ENCODE results near the gene TRIO.

The TRIO gene

GRCh38 chr5:14296533-14297331 lies 153.6 kb downstream of the TRIO start:
- H3K27ac ChIP-seq (ENCODE audit: low read length): no peak overlapping the region
- no peaks in the 10 kb centered on the region for H3K36me3 ChIP-seq (ENCODE audit: insufficient read depth, low read length)

GRCh38 chr5:14297697-14298096 lies 154.6 kb downstream of the TRIO start:
- H3K36me3 ChIP-seq (ENCODE audit: insufficient read depth, low read length): no peaks in the 10 kb centered on the region
- no peaks in the 10 kb centered on the region for H3K27me3 ChIP-seq (ENCODE audit: insufficient read depth, low read length, poor library complexity)
- H3K9me3 ChIP-seq (ENCODE audit: insufficient read depth, low read length, severe bottlenecking): no peaks in the 10 kb centered on the region
- ATAC-seq (ENCODE audit: insufficient read depth, low read depth) (no peak), DNase-seq (no peak)
- H3K4me3 ChIP-seq (ENCODE audit: low read depth in 1 of 2, low read length in 2 of 2): no peak overlapping the region
- H3K79me2 ChIP-seq (ENCODE audit: insufficient read depth, low read length): no peaks in the 10 kb centered on the region
- H3K4me1 ChIP-seq (ENCODE audit: insufficient read depth, low read length): no peaks in the 10 kb centered on the region
- TF ChIP-seq CTCF (IDR thresholded peaks at IDR 0.05; ENCODE audit: borderline replicate concordance, extremely low read depth, low read length, poor library complexity, severe bottlenecking) (no peak), EZH2 (IDR thresholded peaks at IDR 0.05; ENCODE audit: borderline replicate concordance, low read depth, low read length, severe bottlenecking) (no peak)
- no peak overlapping the region for H2AFZ ChIP-seq (ENCODE audit: low read depth, low read length)
- no peak overlapping the region for H3K27ac ChIP-seq (ENCODE audit: low read length)
- H4K20me1 ChIP-seq (ENCODE audit: insufficient read depth, low read length): no peaks in the 10 kb centered on the region
- H3K4me2 ChIP-seq (ENCODE audit: insufficient read depth, low read length): no peak overlapping the region
- no peak overlapping the region for H3K9ac ChIP-seq (ENCODE audit: low read depth, low read length)

More at GRCh38 chr5:14296533-14297331, 153.6 kb downstream of the TRIO start:
- no peaks in the 10 kb centered on the region for H3K4me1 ChIP-seq (ENCODE audit: insufficient read depth, low read length)
- H3K4me2 ChIP-seq (ENCODE audit: insufficient read depth, low read length): no peak overlapping the region
- no peak for TF ChIP-seq EZH2 (IDR thresholded peaks at IDR 0.05; ENCODE audit: borderline replicate concordance, low read depth, low read length, severe bottlenecking)
- TF ChIP-seq CTCF (IDR thresholded peaks at IDR 0.05; ENCODE audit: borderline replicate concordance, extremely low read depth, low read length, poor library complexity, severe bottlenecking): no peak
- no peak for ATAC-seq (ENCODE audit: insufficient read depth, low read depth)
- DNase-seq: no peak
- H4K20me1 ChIP-seq (ENCODE audit: insufficient read depth, low read length): no peaks in the 10 kb centered on the region
- no peaks in the 10 kb centered on the region for H3K27me3 ChIP-seq (ENCODE audit: insufficient read depth, low read length, poor library complexity)
- no peaks in the 10 kb centered on the region for H3K9me3 ChIP-seq (ENCODE audit: insufficient read depth, low read length, severe bottlenecking)
- no peaks in the 10 kb centered on the region for H3K79me2 ChIP-seq (ENCODE audit: insufficient read depth, low read length)
- no peak overlapping the region for H3K9ac ChIP-seq (ENCODE audit: low read depth, low read length)
- no peak overlapping the region for H3K4me3 ChIP-seq (ENCODE audit: low read depth in 1 of 2, low read length in 2 of 2)
- no peak overlapping the region for H2AFZ ChIP-seq (ENCODE audit: low read depth, low read length)

- Histone ChIP-seq H4K20me1 (ENCODE audit: insufficient read depth, low read length) (no peaks in the 10 kb centered on the region), H3K9me3 (ENCODE audit: insufficient read depth, low read length, severe bottlenecking) (no peaks in the 10 kb centered on the region), H3K4me1 (ENCODE audit: insufficient read depth, low read length) (no peaks in the 10 kb centered on the region), H3K4me2 (ENCODE audit: insufficient read depth, low read length) (no peak overlapping the region), H3K4me3 (ENCODE audit: low read depth in 1 of 2, low read length in 2 of 2) (no peak overlapping the region), H3K27ac (ENCODE audit: low read length) (no peak overlapping the region), H3K27me3 (ENCODE audit: insufficient read depth, low read length, poor library complexity) (no peaks in the 10 kb centered on the region), H2AFZ (ENCODE audit: low read depth, low read length) (no peak overlapping the region), H3K9ac (ENCODE audit: low read depth, low read length) (no peak overlapping the region), H3K36me3 (ENCODE audit: insufficient read depth, low read length) (no peaks in the 10 kb centered on the region), H3K79me2 (ENCODE audit: insufficient read depth, low read length) (no peaks in the 10 kb centered on the region)
- no peak for ATAC-seq (ENCODE audit: insufficient read depth, low read depth)
- TF ChIP-seq CTCF (IDR thresholded peaks at IDR 0.05; ENCODE audit: borderline replicate concordance, extremely low read depth, low read length, poor library complexity, severe bottlenecking): no peak
- TF ChIP-seq EZH2 (IDR thresholded peaks at IDR 0.05; ENCODE audit: borderline replicate concordance, low read depth, low read length, severe bottlenecking): no peak
- DNase-seq: no peak
Measured at GRCh38 chr5:14298126-14298847, 155.1 kb downstream of the TRIO start.
